Breast epithelium (tissue), 3 donors: ENCODE measurements around the gene PSKH1.

Source experiments
- CTCF ChIP-seq, 3 donors: fragments of 450-650 bp; IDR thresholded peaks; one replicate each; pipeline ENCODE4 v1.5.1; 2016 to 2017; ENCODE audit warnings: antibody characterized with exemption in 3 of 3, mild to moderate bottlenecking in 3 of 3, moderate library complexity in 3 of 3
- POLR2A ChIP-seq: fragments of 450-650 bp; IDR thresholded peaks from one replicate; pipeline ENCODE4 v1.6.1; 2016; ENCODE audit warnings: antibody characterized with exemption, mild to moderate bottlenecking, moderate library complexity
- POLR2AphosphoS5 ChIP-seq, 3 donors: sonication (generic); formaldehyde crosslinking; IDR thresholded peaks; one replicate each; pipeline ENCODE4 v1.6.1; 2017; ENCODE audit warnings: antibody characterized with exemption in 3 of 3

- TF ChIP-seq CTCF (IDR thresholded peaks at IDR 0.05), result no peak
- TF ChIP-seq POLR2A, result no peak
- TF ChIP-seq POLR2AphosphoS5 (IDR thresholded peaks at IDR 0.05), result no peak
Observed at GRCh38 chr16:67928147-67928546, 35.1 kb downstream of the PSKH1 start.
